PC-9 (cell line): ENCODE measurements around the gene SRC. TPM values are rescaled to one million over a fixed set of nuclear protein-coding genes. Genes with fewer than 3 reads are reported as not detected.

Experiments
- BruUV-seq: library from RNA; stranded (reverse); fragments of 400-500 nt; replicated peaks from 2 replicates; lab custom pipeline; 2021; lab: Mats Ljungman, UMichigan
- CTCF ChIA-PET: fragments of 300-600 bp; sonication (Branson Sonifier 250); formaldehyde crosslinking; loops from one replicate; lab custom pipeline; 2022; ENCODE audit warnings: antibody characterized with exemption; lab: Charles Lee
- POLR2A ChIA-PET: fragments of 300-600 bp; sonication (Branson Sonifier 250); formaldehyde crosslinking; loops from one replicate; lab custom pipeline; 2022; ENCODE audit warnings: antibody characterized with exemption; ENCODE audit not compliant: unreplicated experiment; lab: Charles Lee
- DNase-seq, 2 experiments: peaks; one replicate each; pipeline versions ENCODE4 v3.0.0 to v3.0.0-alpha.2; 2015 to 2022; ENCODE audit warnings: mixed read lengths in 1 of 2
- H2AFZ ChIP-seq: fragments of 200-600 bp; sonication (generic); 2 replicates; pipeline ENCODE4 v1.8.1; 2017; ENCODE audit warnings: antibody characterized with exemption
- H3F3A ChIP-seq: fragments of 200-600 bp; sonication (generic); 2 replicates; pipeline ENCODE4 v1.8.1; 2017; ENCODE audit warnings: antibody characterized with exemption, mild to moderate bottlenecking, low read depth; ENCODE audit not compliant: insufficient read depth
- H3K27ac ChIP-seq: fragments of 200-600 bp; sonication (generic); 2 replicates; pipeline ENCODE4 v1.6.1; 2016; ENCODE audit warnings: mixed run types
- H3K27me3 ChIP-seq: fragments of 200-600 bp; sonication (generic); 2 replicates; pipeline ENCODE4 v1.6.1; 2016; ENCODE audit warnings: low read depth, mixed run types; ENCODE audit not compliant: insufficient read depth
- H3K36me3 ChIP-seq: fragments of 200-600 bp; sonication (generic); 2 replicates; pipeline ENCODE4 v1.6.1; 2016; ENCODE audit warnings: low read depth, mixed run types
- H3K4me1 ChIP-seq: fragments of 200-600 bp; sonication (generic); replicated peaks from 2 replicates; pipeline ENCODE4 v1.6.1; 2016; ENCODE audit warnings: mixed run types; ENCODE audit not compliant: insufficient read depth
- H3K4me2 ChIP-seq: fragments of 200-600 bp; sonication (generic); 2 replicates; pipeline ENCODE4 v1.6.1; 2017; ENCODE audit warnings: mixed run types
- H3K4me3 ChIP-seq: fragments of 200-600 bp; sonication (generic); 2 replicates; pipeline ENCODE4 v1.6.1; 2016; ENCODE audit warnings: mixed run types
- H3K79me2 ChIP-seq: fragments of 200-600 bp; sonication (generic); 2 replicates; pipeline ENCODE4 v1.6.1; 2017; ENCODE audit warnings: low read depth, mixed run types
- H3K9me2 ChIP-seq: fragments of 200-600 bp; sonication (generic); 2 replicates; pipeline ENCODE4 v1.8.1; 2017; ENCODE audit warnings: mild to moderate bottlenecking; ENCODE audit not compliant: insufficient read depth
- H3K9me3 ChIP-seq: fragments of 200-600 bp; sonication (generic); 2 replicates; pipeline ENCODE4 v1.8.1; 2016; ENCODE audit warnings: low read depth; ENCODE audit not compliant: insufficient read depth
- H4K20me1 ChIP-seq: fragments of 200-600 bp; sonication (generic); 2 replicates; pipeline ENCODE4 v1.8.1; 2017; ENCODE audit not compliant: insufficient read depth
- CTCF ChIP-seq: fragments of 200-600 bp; sonication (generic); conservative IDR thresholded peaks from 2 replicates; pipeline ENCODE4 v1.6.1; 2017; ENCODE audit warnings: mixed run types, antibody characterized with exemption, mild to moderate bottlenecking, moderate library complexity
- EZH2 ChIP-seq: fragments of 200-600 bp; sonication (generic); IDR thresholded peaks from 2 replicates; pipeline ENCODE4 v1.8.0; 2017; ENCODE audit warnings: antibody characterized with exemption, low read depth
- intact Hi-C: fragments of 100-400 bp; cut with micrococcal nuclease; formaldehyde crosslinking; loops from one replicate; pipeline ENCODE4 v1.10.0; 2022; ENCODE audit not compliant: unreplicated experiment
- total RNA-seq: library from RNA; stranded (reverse); gene quantifications from 2 replicates; pipeline ENCODE4 v1.2.3, GENCODE V29; 2021

SRC gene
- total RNA-seq, 1 experiment from 2014 or later: 58.4 TPM

DNA sequence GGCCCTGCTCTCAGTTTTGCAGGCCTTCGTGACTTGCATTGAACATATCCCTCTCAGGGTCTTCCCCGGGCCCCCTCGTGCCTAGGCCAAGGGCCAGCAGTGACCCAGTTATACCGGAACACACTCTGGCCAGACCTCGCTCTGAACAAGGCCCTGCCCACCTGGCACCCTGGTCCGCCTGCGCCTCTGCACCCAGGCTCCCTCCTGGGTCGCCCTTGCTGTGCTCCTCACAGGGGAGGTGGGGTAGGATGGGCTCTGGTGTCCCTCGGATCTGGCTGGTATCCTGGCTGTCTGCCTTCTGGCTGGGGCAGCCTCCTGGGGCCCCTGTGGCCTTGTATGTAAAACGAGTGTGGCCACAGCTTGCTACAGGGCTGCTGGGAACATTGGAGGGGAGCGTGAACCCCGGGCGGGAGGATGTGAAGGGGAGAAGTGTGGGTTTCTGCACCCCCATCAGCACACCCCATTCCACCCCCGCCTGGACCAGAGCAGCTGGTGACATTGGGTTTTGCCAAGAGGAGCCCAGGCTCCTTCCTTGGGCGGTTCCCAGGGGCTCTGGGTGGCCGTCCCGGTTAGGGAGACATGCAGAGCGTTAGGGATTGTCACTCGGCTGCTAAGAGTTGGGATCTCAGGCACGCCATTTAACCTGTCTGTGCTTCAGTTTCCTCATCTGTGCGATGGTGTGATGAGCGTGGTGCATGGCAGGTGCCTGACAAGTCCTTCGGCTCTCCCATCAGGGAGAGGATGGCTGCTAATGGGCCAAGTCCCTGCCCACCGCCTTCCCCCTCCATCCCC lies 17.5 kb downstream of the SRC start:
- H3K4me1 ChIP-seq: no peaks in the 10 kb centered on the region
- no peaks in the 10 kb centered on the region for H3K9me3 ChIP-seq
- BruUV-seq: no TSS peak
- intact Hi-C loops: no loop called here
- H3K36me3 ChIP-seq: peaks cover 6% of the 10 kb centered on the region; the same call in 1 of the 2 replicates
- no peak overlapping the region for H3K4me2 ChIP-seq
- POLR2A ChIA-PET: interaction anchor here (0.5 kb wide), 1 partner anchor 736 kb away, joined by 8 read pairs; no protein-coding TSS in a partner anchor
- no peaks in the 10 kb centered on the region for H3K79me2 ChIP-seq
- DNase-seq: no peak
- H3F3A ChIP-seq: no peaks in the 10 kb centered on the region
- no peak overlapping the region for H3K27ac ChIP-seq
- no peak for TF ChIP-seq CTCF
- no peak for TF ChIP-seq EZH2
- CTCF ChIA-PET: no interaction called here
- H3K4me3 ChIP-seq: no peak overlapping the region
- no peaks in the 10 kb centered on the region for H3K9me2 ChIP-seq
- peaks cover 18% of the 10 kb centered on the region for H4K20me1 ChIP-seq
- H2AFZ ChIP-seq: no peak overlapping the region
- no peaks in the 10 kb centered on the region for H3K27me3 ChIP-seq

- Histone ChIP-seq H3K4me2 (no peak overlapping the region), H3K9me2 (no peaks in the 10 kb centered on the region), H3K79me2 (no peaks in the 10 kb centered on the region), H2AFZ (no peak overlapping the region), H3K4me1 (no peaks in the 10 kb centered on the region), H4K20me1 (peaks cover 13% of the 10 kb centered on the region), H3K9me3 (no peaks in the 10 kb centered on the region), H3F3A (no peaks in the 10 kb centered on the region), H3K27me3 (no peaks in the 10 kb centered on the region), H3K36me3 (peaks cover 6% of the 10 kb centered on the region; the same call in 1 of the 2 replicates), H3K27ac (no peak overlapping the region), H3K4me3 (no peak overlapping the region)
- BruUV-seq: no TSS peak
- ChIA-PET CTCF (no interaction called here), POLR2A (interaction anchor here (0.5 kb wide), 1 partner anchor 735 kb away, joined by 8 read pairs; no protein-coding TSS in a partner anchor)
- TF ChIP-seq CTCF (no peak), EZH2 (no peak)
- intact Hi-C loops: no loop called here
- DNase-seq: no peak
These were observed 18.3 kb downstream of the SRC start for GRCh38 chr20:37364013-37364926.

GRCh38 chr20:37364927-37365272 lies 19.0 kb downstream of the SRC start:
- CTCF ChIA-PET: no interaction called here

More at GRCh38 chr20:37364927-37365272, 19.0 kb downstream of the SRC start:
- peaks cover 12% of the 10 kb centered on the region for H4K20me1 ChIP-seq
- H3K36me3 ChIP-seq: peaks cover 6% of the 10 kb centered on the region; the same call in 1 of the 2 replicates
- no peaks in the 10 kb centered on the region for H3K9me3 ChIP-seq
- POLR2A ChIA-PET: no interaction called here
- no peaks in the 10 kb centered on the region for H3K79me2 ChIP-seq
- no peaks in the 10 kb centered on the region for H3F3A ChIP-seq
- BruUV-seq: no TSS peak
- H3K9me2 ChIP-seq: no peaks in the 10 kb centered on the region
- no peak overlapping the region for H3K4me3 ChIP-seq
- H3K27ac ChIP-seq: no peak overlapping the region
- no peak for TF ChIP-seq EZH2
- no peak for TF ChIP-seq CTCF
- H2AFZ ChIP-seq: no peak overlapping the region
- intact Hi-C loops: no loop called here
- no peaks in the 10 kb centered on the region for H3K4me1 ChIP-seq
- H3K4me2 ChIP-seq: no peak overlapping the region
- H3K27me3 ChIP-seq: no peaks in the 10 kb centered on the region
- DNase-seq: no peak
